CD4-positive, alpha-beta T cell treated with Interleukin-4 for 4 hours (primary cell): ENCODE data around the gene ZP3.
"Not testable (repeated sequence)": the region's sequence is repeated elsewhere in the genome, so short reads cannot be mapped to it uniquely, and the experiment has no call there.

Source experiments
- DNase-seq: peaks from one replicate; pipeline ENCODE4 v3.0.0-alpha.2; 2020

ZP3 gene

GRCh38 chr7:76487969-76488368 lies 63.2 kb downstream of the ZP3 start:
- DNase-seq, result not testable (repeated sequence)
